Measurements from ENCODE around the gene PPID.
"Not testable (repeated sequence)": the region's sequence is repeated elsewhere in the genome, so short reads cannot be mapped to it uniquely, and the experiment has no call there.

DNA sequence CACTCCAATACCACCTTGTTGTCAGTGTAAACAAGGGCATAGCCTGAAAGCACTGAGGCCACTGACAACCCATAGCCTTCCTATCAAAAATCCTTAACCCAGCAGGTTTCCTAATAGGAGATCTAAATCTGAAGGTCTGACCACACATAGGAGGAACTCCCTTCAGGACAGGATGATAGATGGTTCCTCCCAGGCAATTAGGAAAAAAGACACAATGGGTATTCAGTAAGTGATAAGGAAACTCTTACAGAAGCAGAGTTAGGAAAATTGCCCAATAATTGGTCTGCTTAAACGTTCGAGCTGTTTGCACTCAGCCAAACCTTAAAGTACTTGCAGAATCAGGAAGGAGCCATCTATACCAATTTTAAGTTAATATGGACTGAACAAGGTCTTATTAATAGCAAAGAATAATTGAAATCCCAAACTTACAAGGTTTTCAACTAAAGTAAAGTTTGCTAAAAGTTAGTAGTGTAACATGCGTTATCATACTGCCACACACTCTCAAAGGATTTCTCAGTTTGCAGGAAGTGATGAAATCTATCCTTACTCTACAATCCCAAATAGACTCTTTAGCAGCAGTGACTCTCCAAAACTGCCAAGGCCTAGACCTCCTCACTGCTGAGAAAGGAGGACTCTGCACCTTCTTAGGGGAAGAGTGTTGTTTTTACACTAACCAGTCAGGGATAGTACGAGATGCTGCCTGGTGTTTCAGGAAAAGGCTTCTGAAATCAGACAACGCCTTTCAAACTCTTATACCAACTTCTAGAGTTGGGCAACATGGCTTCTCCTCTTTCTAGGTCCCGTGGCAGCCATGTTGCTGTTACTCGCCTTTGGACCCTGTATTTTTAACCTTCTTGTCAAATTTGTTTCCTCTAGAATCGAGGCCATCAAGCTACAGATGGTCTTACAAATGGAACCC, 59.2 kb downstream of the PPID start:
- TF ChIP-seq, protein P1, sequence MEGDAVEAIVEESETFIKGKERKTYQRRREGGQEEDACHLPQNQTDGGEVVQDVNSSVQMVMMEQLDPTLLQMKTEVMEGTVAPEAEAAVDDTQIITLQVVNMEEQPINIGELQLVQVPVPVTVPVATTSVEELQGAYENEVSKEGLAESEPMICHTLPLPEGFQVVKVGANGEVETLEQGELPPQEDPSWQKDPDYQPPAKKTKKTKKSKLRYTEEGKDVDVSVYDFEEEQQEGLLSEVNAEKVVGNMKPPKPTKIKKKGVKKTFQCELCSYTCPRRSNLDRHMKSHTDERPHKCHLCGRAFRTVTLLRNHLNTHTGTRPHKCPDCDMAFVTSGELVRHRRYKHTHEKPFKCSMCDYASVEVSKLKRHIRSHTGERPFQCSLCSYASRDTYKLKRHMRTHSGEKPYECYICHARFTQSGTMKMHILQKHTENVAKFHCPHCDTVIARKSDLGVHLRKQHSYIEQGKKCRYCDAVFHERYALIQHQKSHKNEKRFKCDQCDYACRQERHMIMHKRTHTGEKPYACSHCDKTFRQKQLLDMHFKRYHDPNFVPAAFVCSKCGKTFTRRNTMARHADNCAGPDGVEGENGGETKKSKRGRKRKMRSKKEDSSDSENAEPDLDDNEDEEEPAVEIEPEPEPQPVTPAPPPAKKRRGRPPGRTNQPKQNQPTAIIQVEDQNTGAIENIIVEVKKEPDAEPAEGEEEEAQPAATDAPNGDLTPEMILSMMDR (IDR thresholded peaks at IDR 0.05; ENCODE audit: low read length), result not testable (repeated sequence)
- not testable (repeated sequence) for TF ChIP-seq EZH2 (optimal IDR thresholded peaks at IDR 0.05; ENCODE audit: low read depth, low read length)
